Pulmonary artery endothelial cell (primary cell): Measurements from ENCODE around the gene LENG1. TPM values are rescaled to one million over a fixed set of nuclear protein-coding genes. Genes with fewer than 3 reads are reported as not detected.
"Not testable (repeated sequence)": the region's sequence is repeated elsewhere in the genome, so short reads cannot be mapped to it uniquely, and the experiment has no call there.

Experiments
- DNase-seq: peaks from one replicate; pipeline ENCODE4 v3.0.0-alpha.2; 2011; ENCODE audit warnings: low read depth, low spot score
- total RNA-seq: library from RNA; depleted of rRNA; stranded (reverse); fragments of >200 nt; gene quantifications from 2 replicates; pipeline ENCODE4 v1.2.3, GENCODE V29; 2014

LENG1 gene
- 5.3 and 7.6 TPM in 2 replicates for total RNA-seq

GRCh38 chr19:54159352-54160181 is at the start of gene LENG1:
Gene LENG1, minus strand, starts transcription at chr19:54159721. Its CDS starts 26 bp downstream, at chr19:54159695.
- DNase-seq: peak; percentile 100

- DNase-seq: no peak
These were observed 49.2 kb upstream of the LENG1 start for GRCh38 chr19:54208784-54209057.

- peak; percentile 57 for DNase-seq
These were observed 48.7 kb upstream of the LENG1 start for GRCh38 chr19:54207983-54208783.

GRCh38 chr19:54207676-54207982 is 48.1 kb upstream of the LENG1 start:
- no peak for DNase-seq

GRCh38 chr19:54207193-54207592 is 47.7 kb upstream of the LENG1 start:
- not testable (repeated sequence) for DNase-seq

- DNase-seq: no peak
These were observed 47.3 kb upstream of the LENG1 start for GRCh38 chr19:54206831-54207177.

GRCh38 chr19:54206030-54206830 is 46.7 kb upstream of the LENG1 start:
- no peak for DNase-seq

- DNase-seq: no peak
These were observed 45.4 kb upstream of the LENG1 start for GRCh38 chr19:54204767-54205468.

- no peak for DNase-seq
These were observed 43.7 kb upstream of the LENG1 start for GRCh38 chr19:54203151-54203611.

GRCh38 chr19:54201980-54202379 is 42.5 kb upstream of the LENG1 start:
- DNase-seq: no peak

- no peak for DNase-seq
These were observed 41.7 kb upstream of the LENG1 start for GRCh38 chr19:54201172-54201701.

- DNase-seq: no peak
These were observed 39.9 kb upstream of the LENG1 start for GRCh38 chr19:54199401-54199800.

GRCh38 chr19:54197121-54197520 is 37.6 kb upstream of the LENG1 start:
- no peak for DNase-seq

GRCh38 chr19:54196536-54196935 is 37.0 kb upstream of the LENG1 start:
- DNase-seq: no peak

- DNase-seq: not testable (repeated sequence)
These were observed 34.9 kb upstream of the LENG1 start for GRCh38 chr19:54194463-54194862.

- no peak for DNase-seq
These were observed 33.5 kb upstream of the LENG1 start for GRCh38 chr19:54193011-54193410.

- DNase-seq: no peak
These were observed 32.4 kb upstream of the LENG1 start for GRCh38 chr19:54191811-54192453.

- DNase-seq: no peak
These were observed 31.7 kb upstream of the LENG1 start, which contains the start of gene TSEN34 for GRCh38 chr19:54191011-54191810. Gene TSEN34, plus strand, starts transcription at chr19:54191308. Its CDS starts 57 bp downstream, at chr19:54191365.

GRCh38 chr19:54190503-54191010 is 31.0 kb upstream of the LENG1 start:
- peak; percentile 98 for DNase-seq
